Measurements from ENCODE around the gene C1D.

DNA sequence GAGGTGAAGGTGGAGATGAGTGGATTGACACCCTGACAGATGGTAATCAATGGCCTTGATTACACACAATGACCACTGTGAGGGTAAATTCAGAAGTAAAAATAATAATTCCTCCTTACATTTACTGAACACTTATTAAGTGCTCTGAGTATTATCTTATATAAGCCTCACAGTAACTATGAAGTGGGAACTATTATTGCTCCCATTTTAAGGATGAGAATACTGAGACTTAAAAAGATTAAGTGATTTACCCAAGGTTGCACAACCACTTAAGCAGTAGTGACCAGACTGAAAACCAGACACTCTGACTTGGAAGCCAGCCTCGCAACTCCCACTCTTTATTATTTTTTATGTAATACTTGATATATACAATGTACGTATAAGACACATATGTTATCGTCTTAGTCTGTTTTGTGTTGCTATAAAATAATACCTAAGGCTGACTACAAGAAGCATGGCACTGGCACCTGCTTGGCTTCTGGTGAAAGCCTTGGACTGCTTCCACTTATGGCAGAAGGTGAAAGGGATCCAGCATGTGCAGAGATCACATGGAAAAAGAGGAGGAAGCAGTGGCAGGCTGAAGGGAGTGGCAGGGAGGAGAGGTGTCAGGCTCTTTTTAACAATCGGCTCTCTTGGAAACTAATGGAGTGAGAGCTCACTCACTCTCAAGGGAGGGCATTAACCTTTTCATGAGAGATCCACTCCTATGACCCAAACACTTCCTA is 41.5 kb upstream of the C1D start:
- TF ChIP-seq, protein P1, sequence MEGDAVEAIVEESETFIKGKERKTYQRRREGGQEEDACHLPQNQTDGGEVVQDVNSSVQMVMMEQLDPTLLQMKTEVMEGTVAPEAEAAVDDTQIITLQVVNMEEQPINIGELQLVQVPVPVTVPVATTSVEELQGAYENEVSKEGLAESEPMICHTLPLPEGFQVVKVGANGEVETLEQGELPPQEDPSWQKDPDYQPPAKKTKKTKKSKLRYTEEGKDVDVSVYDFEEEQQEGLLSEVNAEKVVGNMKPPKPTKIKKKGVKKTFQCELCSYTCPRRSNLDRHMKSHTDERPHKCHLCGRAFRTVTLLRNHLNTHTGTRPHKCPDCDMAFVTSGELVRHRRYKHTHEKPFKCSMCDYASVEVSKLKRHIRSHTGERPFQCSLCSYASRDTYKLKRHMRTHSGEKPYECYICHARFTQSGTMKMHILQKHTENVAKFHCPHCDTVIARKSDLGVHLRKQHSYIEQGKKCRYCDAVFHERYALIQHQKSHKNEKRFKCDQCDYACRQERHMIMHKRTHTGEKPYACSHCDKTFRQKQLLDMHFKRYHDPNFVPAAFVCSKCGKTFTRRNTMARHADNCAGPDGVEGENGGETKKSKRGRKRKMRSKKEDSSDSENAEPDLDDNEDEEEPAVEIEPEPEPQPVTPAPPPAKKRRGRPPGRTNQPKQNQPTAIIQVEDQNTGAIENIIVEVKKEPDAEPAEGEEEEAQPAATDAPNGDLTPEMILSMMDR (conservative IDR thresholded peaks at IDR 0.05; ENCODE audit: low read depth in 2 of 2): no peak
- TF ChIP-seq, protein P2, sequence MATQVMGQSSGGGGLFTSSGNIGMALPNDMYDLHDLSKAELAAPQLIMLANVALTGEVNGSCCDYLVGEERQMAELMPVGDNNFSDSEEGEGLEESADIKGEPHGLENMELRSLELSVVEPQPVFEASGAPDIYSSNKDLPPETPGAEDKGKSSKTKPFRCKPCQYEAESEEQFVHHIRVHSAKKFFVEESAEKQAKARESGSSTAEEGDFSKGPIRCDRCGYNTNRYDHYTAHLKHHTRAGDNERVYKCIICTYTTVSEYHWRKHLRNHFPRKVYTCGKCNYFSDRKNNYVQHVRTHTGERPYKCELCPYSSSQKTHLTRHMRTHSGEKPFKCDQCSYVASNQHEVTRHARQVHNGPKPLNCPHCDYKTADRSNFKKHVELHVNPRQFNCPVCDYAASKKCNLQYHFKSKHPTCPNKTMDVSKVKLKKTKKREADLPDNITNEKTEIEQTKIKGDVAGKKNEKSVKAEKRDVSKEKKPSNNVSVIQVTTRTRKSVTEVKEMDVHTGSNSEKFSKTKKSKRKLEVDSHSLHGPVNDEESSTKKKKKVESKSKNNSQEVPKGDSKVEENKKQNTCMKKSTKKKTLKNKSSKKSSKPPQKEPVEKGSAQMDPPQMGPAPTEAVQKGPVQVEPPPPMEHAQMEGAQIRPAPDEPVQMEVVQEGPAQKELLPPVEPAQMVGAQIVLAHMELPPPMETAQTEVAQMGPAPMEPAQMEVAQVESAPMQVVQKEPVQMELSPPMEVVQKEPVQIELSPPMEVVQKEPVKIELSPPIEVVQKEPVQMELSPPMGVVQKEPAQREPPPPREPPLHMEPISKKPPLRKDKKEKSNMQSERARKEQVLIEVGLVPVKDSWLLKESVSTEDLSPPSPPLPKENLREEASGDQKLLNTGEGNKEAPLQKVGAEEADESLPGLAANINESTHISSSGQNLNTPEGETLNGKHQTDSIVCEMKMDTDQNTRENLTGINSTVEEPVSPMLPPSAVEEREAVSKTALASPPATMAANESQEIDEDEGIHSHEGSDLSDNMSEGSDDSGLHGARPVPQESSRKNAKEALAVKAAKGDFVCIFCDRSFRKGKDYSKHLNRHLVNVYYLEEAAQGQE (IDR thresholded peaks at IDR 0.05; ENCODE audit: unreplicated experiment): no peak
- TF ChIP-seq EZH2 (IDR thresholded peaks at IDR 0.05; ENCODE audit: low read depth, unreplicated experiment) (no peak), POLR2AphosphoS5 (IDR thresholded peaks at IDR 0.05; ENCODE audit: low read depth) (no peak), ZNF331 (CRISPR knock-in tag; IDR thresholded peaks at IDR 0.05; ENCODE audit: low read depth) (no peak), EZH2phosphoT487 (IDR thresholded peaks at IDR 0.05; ENCODE audit: unreplicated experiment) (no peak), ZNF114 (CRISPR knock-in tag; IDR thresholded peaks at IDR 0.05) (no peak), NANOG (IDR thresholded peaks at IDR 0.05; ENCODE audit: borderline replicate concordance) (no peak), CREB1 (CRISPR knock-in tag; IDR thresholded peaks at IDR 0.05; ENCODE audit: low read depth) (no peak), JUNB (IDR thresholded peaks at IDR 0.05; ENCODE audit: unreplicated experiment) (no peak), STAT1 (IDR thresholded peaks at IDR 0.05; ENCODE audit: unreplicated experiment) (no peak)
- TF ChIP-seq, protein P3, sequence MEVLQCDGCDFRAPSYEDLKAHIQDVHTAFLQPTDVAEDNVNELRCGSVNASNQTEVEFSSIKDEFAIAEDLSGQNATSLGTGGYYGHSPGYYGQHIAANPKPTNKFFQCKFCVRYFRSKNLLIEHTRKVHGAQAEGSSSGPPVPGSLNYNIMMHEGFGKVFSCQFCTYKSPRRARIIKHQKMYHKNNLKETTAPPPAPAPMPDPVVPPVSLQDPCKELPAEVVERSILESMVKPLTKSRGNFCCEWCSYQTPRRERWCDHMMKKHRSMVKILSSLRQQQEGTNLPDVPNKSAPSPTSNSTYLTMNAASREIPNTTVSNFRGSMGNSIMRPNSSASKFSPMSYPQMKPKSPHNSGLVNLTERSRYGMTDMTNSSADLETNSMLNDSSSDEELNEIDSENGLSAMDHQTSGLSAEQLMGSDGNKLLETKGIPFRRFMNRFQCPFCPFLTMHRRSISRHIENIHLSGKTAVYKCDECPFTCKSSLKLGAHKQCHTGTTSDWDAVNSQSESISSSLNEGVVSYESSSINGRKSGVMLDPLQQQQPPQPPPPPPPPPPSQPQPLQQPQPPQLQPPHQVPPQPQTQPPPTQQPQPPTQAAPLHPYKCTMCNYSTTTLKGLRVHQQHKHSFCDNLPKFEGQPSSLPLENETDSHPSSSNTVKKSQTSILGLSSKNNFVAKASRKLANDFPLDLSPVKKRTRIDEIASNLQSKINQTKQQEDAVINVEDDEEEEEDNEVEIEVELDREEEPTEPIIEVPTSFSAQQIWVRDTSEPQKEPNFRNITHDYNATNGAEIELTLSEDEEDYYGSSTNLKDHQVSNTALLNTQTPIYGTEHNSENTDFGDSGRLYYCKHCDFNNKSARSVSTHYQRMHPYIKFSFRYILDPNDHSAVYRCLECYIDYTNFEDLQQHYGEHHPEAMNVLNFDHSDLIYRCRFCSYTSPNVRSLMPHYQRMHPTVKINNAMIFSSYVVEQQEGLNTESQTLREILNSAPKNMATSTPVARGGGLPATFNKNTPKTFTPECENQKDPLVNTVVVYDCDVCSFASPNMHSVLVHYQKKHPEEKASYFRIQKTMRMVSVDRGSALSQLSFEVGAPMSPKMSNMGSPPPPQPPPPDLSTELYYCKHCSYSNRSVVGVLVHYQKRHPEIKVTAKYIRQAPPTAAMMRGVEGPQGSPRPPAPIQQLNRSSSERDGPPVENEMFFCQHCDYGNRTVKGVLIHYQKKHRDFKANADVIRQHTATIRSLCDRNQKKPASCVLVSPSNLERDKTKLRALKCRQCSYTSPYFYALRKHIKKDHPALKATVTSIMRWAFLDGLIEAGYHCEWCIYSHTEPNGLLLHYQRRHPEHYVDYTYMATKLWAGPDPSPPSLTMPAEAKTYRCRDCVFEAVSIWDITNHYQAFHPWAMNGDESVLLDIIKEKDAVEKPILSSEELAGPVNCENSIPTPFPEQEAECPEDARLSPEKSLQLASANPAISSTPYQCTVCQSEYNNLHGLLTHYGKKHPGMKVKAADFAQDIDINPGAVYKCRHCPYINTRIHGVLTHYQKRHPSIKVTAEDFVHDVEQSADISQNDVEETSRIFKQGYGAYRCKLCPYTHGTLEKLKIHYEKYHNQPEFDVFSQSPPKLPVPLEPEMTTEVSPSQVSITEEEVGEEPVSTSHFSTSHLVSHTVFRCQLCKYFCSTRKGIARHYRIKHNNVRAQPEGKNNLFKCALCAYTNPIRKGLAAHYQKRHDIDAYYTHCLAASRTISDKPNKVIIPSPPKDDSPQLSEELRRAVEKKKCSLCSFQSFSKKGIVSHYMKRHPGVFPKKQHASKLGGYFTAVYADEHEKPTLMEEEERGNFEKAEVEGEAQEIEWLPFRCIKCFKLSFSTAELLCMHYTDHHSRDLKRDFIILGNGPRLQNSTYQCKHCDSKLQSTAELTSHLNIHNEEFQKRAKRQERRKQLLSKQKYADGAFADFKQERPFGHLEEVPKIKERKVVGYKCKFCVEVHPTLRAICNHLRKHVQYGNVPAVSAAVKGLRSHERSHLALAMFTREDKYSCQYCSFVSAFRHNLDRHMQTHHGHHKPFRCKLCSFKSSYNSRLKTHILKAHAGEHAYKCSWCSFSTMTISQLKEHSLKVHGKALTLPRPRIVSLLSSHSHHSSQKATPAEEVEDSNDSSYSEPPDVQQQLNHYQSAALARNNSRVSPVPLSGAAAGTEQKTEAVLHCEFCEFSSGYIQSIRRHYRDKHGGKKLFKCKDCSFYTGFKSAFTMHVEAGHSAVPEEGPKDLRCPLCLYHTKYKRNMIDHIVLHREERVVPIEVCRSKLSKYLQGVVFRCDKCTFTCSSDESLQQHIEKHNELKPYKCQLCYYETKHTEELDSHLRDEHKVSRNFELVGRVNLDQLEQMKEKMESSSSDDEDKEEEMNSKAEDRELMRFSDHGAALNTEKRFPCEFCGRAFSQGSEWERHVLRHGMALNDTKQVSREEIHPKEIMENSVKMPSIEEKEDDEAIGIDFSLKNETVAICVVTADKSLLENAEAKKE (CRISPR knock-in tag; IDR thresholded peaks at IDR 0.05): no peak
- TF ChIP-seq, protein P4, sequence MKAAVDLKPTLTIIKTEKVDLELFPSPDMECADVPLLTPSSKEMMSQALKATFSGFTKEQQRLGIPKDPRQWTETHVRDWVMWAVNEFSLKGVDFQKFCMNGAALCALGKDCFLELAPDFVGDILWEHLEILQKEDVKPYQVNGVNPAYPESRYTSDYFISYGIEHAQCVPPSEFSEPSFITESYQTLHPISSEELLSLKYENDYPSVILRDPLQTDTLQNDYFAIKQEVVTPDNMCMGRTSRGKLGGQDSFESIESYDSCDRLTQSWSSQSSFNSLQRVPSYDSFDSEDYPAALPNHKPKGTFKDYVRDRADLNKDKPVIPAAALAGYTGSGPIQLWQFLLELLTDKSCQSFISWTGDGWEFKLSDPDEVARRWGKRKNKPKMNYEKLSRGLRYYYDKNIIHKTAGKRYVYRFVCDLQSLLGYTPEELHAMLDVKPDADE (IDR thresholded peaks at IDR 0.05): no peak

All from GM23338 (cell line).